Amniotic epithelial cell (primary cell): ENCODE measurements around the gene CBL.

ENCODE experiments used
- DNase-seq: peaks from one replicate; pipeline ENCODE4 v3.0.0-alpha.2; 2010; ENCODE audit warnings: low read depth

CBL gene

DNA sequence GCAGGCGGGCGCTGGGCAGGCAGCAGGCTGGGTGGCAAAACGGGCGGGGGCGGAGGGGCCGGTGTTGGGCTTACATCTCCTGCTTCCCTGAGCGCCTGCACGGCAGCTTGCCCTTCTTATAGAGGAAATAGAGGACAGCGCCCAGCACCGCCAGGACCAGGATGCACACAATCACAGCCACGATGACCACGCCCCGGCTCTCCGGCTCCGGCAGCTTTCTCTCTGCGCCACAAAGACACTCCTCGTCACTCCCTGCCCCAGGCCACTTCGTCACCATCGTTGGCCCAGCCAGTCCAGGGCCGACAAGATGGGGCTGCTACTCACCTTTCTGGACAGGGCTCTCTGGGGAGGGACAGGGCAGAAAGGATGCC lies 104.5 kb downstream of the CBL start:
- no peak for DNase-seq

- DNase-seq, result no peak
Measured at GRCh38 chr11:119314726-119315125, 108.6 kb downstream of the CBL start.

GRCh38 chr11:119315131-119316015 lies 109.2 kb downstream of the CBL start:
- no peak for DNase-seq

- no peak for DNase-seq
Measured at GRCh38 chr11:119316016-119316728, 110.0 kb downstream of the CBL start.

DNA sequence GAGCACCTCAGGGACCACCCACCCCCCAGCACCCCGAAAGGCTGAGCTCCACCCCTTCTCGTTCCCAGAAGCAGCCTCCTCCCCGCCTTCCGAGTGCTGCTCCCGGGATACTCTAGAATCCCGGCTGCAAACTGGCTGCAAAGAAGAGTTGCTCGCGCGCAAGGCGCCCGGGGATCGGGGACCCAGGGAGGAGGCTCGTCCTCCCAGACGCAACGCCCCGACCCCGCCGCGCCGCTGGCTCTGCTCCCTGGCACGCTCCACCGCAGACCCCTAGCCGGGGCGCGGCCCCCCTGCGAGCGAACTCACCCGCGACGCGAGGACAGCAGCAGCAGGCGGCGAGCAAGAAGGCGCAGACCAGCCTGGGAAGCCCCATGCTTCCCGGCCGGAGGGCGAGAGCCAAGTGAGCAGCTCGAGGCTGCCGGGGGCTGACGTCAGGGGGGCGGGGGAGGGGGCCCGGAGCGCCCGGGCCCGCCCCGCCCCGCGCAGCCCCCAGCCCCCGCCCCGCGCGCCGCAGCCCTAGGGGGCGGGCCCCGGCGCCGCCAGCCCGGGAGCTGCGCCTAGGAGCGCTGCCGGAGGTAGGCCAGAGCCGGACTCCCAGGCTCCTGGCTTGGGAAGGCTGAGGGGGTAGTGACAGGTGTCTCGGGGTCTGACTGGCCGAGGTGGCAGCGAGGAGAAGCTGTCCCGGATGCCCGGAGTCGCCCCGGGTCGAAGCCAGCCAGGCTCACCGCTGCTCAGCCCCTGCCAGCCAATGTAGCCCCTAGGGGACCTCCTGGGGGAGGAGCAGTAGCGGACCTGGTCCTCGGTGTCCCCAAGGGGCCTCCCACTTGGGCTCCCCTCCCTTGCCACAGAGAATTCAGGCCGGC lies 110.8 kb downstream of the CBL start, which contains the start of gene MCAM:
MCAM (minus strand) TSS at position 402 of the 863 bp plus-strand sequence; CDS start at position 373, 29 bp downstream.
- peak; percentile 54 for DNase-seq

GRCh38 chr11:119317592-119318239 lies 111.6 kb downstream of the CBL start:
- DNase-seq, result peak; percentile 63

DNA sequence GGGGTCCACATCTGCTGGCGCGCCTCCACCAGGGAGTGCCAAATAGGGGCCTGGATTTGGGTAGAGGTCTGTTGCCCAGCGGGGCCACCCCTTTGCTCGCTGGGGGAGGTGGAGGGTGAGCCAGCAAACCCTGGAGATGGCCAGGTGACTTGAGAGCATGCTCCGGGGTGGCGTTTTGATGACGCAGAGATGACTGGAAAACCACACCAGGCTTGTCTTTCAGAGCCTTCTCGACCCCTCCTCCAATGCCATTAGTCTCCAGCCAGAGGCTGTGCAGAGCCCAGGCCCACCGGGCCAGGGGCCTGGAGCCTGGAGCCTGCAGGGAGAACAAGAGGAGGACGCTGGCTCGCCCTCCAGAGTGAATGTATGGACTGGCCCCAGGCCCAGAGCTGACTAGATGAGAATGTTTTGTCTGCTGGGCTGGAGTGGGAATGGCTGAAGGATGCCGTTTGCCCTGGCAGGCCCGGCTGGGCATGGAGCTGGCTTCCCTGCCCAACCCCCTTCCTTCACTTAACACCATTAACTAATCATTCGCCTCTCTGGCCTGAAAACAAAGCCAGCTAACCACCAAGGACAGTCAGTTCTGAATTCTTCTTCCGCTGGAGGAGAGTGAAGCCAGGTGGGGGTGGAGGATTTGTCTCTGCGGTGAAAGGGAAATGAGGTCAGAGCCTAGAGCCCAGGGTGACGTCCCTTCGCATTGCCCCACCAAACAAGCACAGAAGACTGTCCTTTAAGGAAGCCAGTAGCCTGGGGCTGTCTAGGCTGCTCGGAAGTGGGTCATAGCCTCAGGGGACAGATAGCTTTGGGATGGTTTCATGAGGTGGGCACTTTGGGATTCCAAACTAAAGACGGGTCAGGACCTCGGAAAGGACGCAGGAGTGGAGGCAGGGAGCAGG lies 112.3 kb downstream of the CBL start:
- DNase-seq, result peak; percentile 97

DNA sequence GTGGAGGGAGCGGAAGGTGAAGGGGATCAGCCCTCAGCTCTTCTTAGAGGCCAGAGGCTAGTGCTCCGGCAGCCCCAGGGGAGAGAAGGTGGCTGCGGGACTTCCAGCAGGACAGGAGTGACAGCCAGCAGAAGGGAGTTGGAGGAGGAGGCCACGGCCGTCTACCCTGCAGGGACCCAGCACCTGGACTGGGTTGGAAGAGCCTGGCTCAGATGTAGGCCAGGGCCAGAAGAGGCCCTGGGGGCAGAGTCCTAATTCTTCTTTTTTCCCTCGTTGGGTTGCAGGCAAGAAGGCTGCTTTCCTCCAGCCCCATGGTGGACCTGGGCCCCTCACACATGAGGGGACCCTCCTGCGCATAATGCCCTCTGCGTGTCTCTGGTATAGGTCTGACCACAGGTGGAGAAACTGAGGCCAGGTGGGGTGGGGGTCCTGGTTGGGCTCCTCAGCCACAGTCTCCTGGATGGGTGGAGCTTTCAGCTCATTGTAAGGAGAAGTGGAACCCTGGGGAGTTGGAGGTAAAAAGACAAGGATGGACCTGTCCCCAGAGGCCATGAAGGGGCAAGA lies 113.1 kb downstream of the CBL start:
- DNase-seq, result no peak

DNA sequence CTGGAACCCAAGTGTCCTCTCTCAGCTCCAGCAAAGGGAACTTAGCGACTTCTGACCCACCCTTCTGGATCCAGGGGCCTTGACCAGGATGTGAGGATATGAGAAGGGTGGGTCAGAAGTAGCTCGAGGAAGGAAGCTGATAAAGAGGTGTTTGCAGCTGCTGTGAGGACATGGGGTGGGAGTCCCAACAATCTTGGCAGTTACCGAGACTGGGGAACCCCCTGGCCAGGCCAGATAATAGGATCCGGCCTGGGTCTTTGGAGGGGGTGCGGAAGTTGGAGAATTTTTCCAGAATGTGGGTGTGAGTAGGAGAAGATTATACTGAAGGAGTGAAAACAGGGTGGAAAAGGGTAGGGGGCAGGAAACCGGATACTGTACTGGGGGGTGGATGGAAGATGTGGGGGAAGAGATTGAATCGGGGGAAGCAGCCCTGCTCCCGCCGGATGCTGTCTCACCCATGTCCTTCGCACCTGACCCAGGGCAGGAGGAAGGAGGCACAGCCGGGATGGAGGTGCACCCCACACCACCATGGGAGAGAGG lies 113.6 kb downstream of the CBL start:
- DNase-seq, result no peak

DNA sequence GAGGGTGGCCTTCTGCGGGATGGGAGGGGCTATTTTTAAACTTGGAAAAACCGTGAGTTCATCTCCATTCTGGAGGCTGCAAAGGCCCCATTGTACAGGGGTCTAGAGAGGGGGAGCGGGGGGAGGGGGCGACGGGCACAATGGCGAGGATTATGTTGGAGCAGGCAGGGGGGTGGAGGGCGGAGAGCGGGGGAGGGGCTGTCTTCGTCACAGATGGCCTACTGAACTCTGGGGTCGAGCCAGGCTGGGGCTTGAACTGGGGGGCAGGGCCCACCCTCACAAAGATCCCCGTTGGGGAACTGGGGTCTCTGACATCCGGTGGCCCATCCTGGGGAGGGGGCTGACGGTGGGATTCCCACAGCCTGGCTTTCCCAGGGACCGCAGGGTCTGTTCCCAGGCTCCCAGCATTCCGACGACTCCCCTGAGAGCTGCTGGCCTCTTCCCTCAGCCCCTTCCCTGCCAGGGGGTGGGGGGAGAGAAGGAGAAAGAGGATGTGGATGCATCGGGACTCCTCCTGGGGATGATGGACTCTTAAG lies 114.2 kb downstream of the CBL start:
- DNase-seq, result no peak

- DNase-seq, result peak; percentile 71
Measured at GRCh38 chr11:119320776-119321524, 114.8 kb downstream of the CBL start.

DNA sequence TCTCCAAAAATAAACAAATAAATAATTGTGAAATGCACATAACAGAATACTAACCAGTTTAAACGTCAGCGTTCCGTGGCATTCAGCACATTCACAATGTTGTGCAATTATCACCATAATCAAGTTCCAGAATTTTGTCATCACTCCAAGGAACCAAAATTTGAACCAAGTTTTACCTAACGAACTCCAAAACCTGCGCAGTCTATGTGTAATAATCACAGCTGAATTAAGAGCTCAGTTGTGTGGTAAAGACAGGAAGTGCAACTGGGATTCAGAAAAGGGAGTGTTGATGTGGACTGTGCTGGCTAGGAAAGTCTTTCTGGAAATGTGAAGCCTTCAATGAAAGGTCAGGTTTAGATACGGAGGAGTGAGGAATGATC lies 116.2 kb downstream of the CBL start:
- DNase-seq, result no peak

- DNase-seq, result no peak
Measured at GRCh38 chr11:119322921-119323531, 116.9 kb downstream of the CBL start.

DNA sequence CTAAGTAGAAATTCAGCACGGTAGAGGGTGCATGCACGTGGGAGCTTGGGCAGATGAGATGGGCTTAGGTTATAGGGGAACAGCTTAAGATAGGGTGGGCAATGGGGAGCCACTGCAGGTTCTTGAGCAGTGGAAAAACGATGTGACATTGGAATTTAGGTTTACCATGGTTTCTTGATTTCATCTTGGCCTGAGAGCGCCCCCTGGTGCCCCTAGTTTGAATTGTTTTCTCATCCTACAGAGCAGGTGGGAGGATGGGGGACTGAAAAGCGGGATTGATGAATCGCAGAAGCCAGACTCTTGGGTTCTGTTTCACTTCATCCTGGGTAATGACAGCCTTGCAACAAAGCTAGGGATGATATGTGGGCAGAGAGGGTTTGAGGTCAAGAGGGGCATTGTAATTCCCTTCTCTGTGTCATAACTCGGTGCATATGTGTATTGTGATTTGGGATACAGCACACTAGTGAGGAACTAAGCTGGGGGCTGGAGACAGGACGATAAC lies 117.4 kb downstream of the CBL start:
- peak; percentile 93 for DNase-seq

GRCh38 chr11:119324189-119324588 lies 118.0 kb downstream of the CBL start:
- no peak for DNase-seq

DNA sequence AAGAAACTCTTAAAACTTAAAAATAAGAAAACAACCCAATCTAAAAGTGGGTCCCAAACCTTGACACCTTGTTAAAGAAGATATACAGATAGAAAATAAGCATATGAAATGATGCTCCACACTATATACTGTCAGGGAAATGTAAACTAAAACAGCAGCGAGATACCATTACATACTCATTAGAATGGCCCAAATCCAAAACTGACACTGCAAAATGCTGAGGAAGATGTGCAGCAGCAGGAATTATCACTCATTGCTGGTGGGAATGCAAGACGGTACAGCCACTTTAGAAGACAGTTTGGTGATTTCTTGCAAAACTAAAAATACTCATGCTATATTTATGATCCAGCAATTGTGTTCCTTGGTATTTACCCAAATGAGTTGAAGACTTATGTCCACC lies 123.2 kb downstream of the CBL start:
- no peak for DNase-seq

GRCh38 chr11:119330237-119330636 lies 124.1 kb downstream of the CBL start:
- no peak for DNase-seq

GRCh38 chr11:119332111-119332765 lies 126.1 kb downstream of the CBL start:
- DNase-seq, result no peak
